H1 (cell line): ENCODE data around the gene RGS6.

Source experiments
- CHD2 ChIP-seq: IDR thresholded peaks from 2 replicates; pipeline ENCODE4 v1.6.1; 2012; ENCODE audit warnings: low read length, improper control_type of control experiment
- CTCF ChIP-seq, 3 experiments: IDR thresholded peaks; 1 replicate in 2 of 3; 2 replicates in 1 of 3; pipeline versions ENCODE4 v1.5.1 to v1.6.1; 2011; ENCODE audit warnings: low read length in 3 of 3, mild to moderate bottlenecking in 3 of 3, inconsistent platforms in 2 of 3, low read depth in 1 of 3, moderate library complexity in 1 of 3; ENCODE audit not compliant: insufficient read depth in 1 of 3; ENCODE audit errors: control extremely low read depth in 1 of 3
- EGR1 ChIP-seq: IDR thresholded peaks from 2 replicates; pipeline ENCODE4 v1.6.1; 2011; ENCODE audit warnings: low read depth, low read length, borderline replicate concordance
- EZH2 ChIP-seq: fragments of 200-600 bp; sonication (generic); IDR thresholded peaks from 2 replicates; pipeline ENCODE4 v1.7.1; 2012; ENCODE audit warnings: low read depth, mild to moderate bottlenecking, moderate library complexity, low read length, inconsistent platforms; ENCODE audit not compliant: severe bottlenecking
- JUN ChIP-seq: IDR thresholded peaks from 2 replicates; pipeline ENCODE4 v1.6.1; 2011; ENCODE audit warnings: low read depth, mild to moderate bottlenecking, improper control_type of control experiment, low read length
- RFX5 ChIP-seq: IDR thresholded peaks from 2 replicates; pipeline ENCODE4 v1.6.1; 2011; ENCODE audit warnings: low read depth, low read length, improper control_type of control experiment, borderline replicate concordance
- SP1 ChIP-seq: IDR thresholded peaks from 2 replicates; pipeline ENCODE4 v1.6.1; 2011; ENCODE audit warnings: low read depth, low read length
- TAF1 ChIP-seq: IDR thresholded peaks from 2 replicates; pipeline ENCODE4 v1.6.1; 2011; ENCODE audit warnings: mild to moderate bottlenecking, low read depth, low read length

- TF ChIP-seq SP1 (no peak), CHD2 (no peak), CTCF (IDR thresholded peaks at IDR 0.05; ENCODE audit: control extremely low read depth in 1 of 3, insufficient read depth in 1 of 3, low read depth in 1 of 3, low read length in 3 of 3) (no peak), TAF1 (no peak), EZH2 (no peak), RFX5 (no peak), EGR1 (no peak), JUN (no peak)
Observed at GRCh38 chr14:72610096-72610830, 678.0 kb downstream of the RGS6 start.
